Activated CD4-positive, CD25-positive, alpha-beta regulatory T cell (primary cell): ENCODE measurements around the gene NFIA.

ENCODE experiments used
- DNase-seq, 4 experiments: peaks; one replicate each; lab custom pipeline; 2025; lab: John Stamatoyannopoulos, UW

Gene NFIA

DNA sequence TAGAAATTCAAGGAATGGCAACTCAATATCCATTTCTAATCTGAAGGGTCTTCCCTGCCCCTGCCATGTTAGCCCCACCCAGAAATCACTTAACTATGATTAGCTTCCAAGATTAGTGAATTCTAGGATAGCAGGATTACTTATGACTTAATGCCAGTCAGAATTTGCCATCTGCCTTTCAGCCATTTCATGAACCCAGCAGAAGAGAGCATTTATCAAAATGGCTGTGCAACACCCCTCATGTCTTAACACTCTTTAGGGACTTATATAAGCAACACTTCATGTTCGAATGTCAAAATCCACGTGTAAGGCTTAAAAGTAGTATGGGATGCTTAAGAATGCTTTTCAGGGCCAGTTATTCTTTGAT is 288.5 kb downstream of the NFIA start:
- DNase-seq, result no peak

- DNase-seq, result no peak
Measured at GRCh38 chr1:61372944-61373343, 290.6 kb downstream of the NFIA start.

GRCh38 chr1:61374156-61374555 is 291.8 kb downstream of the NFIA start:
- no peak for DNase-seq

GRCh38 chr1:61375082-61375880 is 292.9 kb downstream of the NFIA start:
- no peak for DNase-seq

DNA sequence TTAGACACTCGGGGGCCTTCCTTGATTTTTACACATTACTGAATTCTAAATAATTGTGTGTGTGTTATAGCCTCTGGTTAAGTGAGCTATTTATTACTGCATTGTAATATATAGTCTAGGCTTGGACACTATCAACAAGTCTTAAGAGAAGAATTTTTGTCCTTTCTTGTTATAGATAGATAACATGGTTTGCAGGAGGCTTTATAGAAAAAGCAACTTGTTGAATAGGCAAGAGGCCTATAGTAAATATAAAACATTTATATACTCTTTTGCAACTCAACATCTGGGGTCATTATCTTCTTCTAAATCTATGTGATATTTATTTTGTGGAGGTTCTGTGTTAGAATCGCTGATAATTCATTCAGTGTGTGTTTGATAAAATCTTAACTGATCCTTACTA is 293.8 kb downstream of the NFIA start:
- no peak for DNase-seq

DNA sequence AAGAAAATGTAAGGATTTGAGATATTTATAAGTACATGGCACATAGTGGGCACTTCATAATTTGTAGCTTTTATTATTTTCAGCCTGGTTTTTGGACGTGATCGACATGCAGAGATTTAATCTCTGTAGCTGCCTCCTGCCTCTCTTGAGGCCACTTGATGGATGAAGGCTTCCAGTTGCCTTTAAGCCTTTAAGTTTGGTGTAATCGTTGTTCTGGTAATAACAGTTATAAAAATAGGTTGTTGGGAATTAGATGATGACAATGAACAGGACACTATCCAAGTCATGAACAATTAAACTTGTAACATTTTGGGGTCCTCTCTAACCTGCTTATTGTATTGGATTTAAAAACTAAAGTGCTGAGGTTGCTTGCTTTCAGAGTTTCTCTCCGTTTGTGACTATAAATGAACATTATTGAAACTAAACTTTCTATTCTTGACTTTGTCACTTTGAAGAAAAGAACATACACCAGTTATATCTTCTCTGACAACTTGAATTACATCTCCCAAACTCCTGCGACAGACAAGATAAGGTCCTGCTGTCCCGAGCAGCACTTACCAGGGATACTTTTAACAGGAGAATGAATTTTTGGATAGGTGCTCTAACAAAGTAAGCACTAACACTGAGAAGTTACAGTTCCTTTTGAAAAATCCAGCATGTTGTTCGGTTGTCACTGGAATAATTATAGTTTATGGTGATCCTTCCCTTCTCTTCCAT is 295.0 kb downstream of the NFIA start:
- DNase-seq, result no peak

- DNase-seq, result no peak
Measured at GRCh38 chr1:61378494-61379180, 296.3 kb downstream of the NFIA start.

- DNase-seq, result no peak
Measured at GRCh38 chr1:61379693-61380092, 297.3 kb downstream of the NFIA start.

DNA sequence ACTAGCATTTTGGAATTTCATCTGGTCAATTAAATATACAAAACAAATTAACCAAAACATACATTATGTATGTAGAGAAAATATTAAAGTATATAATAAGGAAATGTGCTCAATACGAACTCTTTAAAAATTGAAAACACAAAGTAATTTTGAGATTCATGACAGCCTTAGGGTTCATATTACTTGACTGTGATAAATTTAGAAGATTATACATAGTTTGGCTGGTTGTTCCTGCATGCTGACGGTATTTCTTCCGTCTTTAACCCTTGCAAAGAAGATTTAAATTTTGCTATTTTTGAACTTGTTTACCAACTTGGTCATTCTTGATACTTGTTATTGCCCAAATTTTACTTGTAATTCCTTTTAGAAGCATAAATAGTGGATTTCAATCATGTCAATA is 298.2 kb downstream of the NFIA start:
- no peak for DNase-seq

DNA sequence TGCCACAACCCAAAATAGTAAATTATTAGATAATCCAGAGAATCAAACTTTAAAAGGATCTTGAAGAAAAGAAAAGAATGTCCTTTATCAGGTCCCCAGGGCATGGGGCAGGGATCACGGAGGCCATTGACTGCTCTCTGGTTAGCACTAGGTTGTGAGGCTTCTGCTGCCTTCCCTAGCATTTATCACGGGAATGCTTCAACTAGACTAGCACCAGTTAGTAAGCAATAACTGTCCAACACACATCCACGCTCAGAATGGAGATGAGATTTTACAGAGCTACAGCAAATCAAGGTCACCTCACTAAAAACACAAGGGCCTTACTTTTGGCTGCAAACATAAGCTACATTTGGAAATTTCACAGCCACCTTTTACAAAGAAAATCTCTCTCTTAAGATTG is 304.0 kb downstream of the NFIA start:
- DNase-seq, result no peak

DNA sequence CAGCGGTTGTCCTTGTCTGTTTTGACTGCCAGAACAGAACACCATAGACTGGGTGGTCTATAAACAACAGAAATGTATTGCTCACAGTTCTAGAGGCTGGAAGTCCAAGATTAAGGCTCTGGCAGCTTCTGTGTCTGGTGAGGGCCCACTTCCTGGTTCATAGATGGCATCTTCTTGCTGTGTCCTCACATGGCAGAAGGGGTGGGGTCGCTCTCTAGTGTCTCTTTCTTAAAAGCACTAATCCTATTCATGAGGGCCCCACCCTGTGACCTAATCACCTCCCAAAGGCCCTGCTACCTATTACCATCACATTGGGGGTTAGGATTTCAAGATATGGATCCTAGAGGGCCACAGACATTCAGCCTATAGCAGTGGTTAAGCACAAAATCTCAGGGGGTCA is 304.4 kb downstream of the NFIA start:
- DNase-seq, result no peak

GRCh38 chr1:61387829-61388228 is 305.5 kb downstream of the NFIA start:
- no peak for DNase-seq

GRCh38 chr1:61388566-61388965 is 306.2 kb downstream of the NFIA start:
- DNase-seq, result no peak

GRCh38 chr1:61389194-61389925 is 307.0 kb downstream of the NFIA start:
- no peak for DNase-seq

- no peak for DNase-seq
Measured at GRCh38 chr1:61389926-61390845, 307.8 kb downstream of the NFIA start.

DNA sequence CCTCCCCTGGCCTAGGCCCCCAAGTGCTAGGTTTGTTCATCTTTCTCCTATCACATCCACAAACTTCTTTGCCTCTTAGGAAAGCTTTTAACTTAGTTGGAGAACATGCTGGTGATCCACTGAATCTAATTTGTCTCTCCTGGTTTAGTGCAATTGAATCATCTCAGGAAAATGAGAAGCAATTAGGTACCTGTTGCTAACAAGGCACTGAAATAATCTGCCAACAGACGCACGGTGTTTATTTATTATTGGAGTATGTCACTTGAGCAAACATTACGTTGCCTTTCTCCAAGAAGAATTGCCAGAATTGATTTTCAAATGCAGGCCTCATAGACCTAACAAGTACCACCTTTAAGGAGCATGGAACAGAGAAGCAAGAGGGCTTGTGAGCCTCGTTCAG is 309.4 kb downstream of the NFIA start:
- DNase-seq, result no peak

GRCh38 chr1:61392409-61393242 is 310.3 kb downstream of the NFIA start:
- DNase-seq, result no peak

GRCh38 chr1:61393575-61393974 is 311.2 kb downstream of the NFIA start:
- no peak for DNase-seq

DNA sequence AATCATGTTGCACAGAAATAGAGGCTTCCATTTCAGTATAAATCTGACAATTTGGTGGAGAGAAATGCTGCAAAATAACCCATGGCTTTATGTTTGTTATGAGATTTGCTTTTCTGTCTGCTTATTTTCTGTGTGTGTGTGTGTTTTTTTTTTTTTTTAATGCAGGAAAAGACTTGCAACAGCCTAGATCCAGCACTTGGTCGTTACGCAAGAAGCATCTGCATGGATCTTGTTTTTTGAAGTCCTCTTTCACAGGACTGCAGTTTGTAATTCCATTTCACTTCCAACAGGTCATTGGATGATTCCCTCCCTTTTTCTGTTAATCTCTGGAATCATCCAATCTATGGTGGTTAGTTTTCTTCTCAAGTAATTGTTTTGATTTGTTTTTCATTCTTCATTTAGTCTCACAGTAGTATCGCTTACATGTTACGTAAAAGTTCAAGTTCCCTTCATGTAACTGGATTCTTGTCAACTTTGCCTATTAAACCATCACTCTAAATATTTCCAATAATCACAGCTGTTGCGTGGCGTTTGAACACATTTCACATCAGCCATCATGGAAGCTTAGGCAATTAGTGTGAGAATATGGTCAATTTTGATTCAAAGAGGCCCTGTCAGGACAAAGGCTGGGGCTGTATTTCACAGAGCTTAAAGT is 312.9 kb downstream of the NFIA start:
- DNase-seq, result no peak

- DNase-seq, result no peak
Measured at GRCh38 chr1:61397495-61397894, 315.1 kb downstream of the NFIA start.
